Body of pancreas (tissue), 4 donors: ENCODE data around the gene PVR. TPM values are rescaled to one million over a fixed set of nuclear protein-coding genes. Genes with fewer than 3 reads are reported as not detected.

Experiments used
- ATAC-seq: fragments of 150-250 bp; one replicate; pipeline ENCODE4 v1.9.1; 2016
- DNase-seq, 4 donors: peaks; one replicate each; pipeline ENCODE4 v3.0.0-alpha.2; 2019
- H3K27ac ChIP-seq, 4 donors: fragments of 200-600 bp; sonication (generic); 1 replicate in 3 of 4; 2 replicates in 1 of 4; pipeline versions ENCODE4 v1.5.1 to v1.6.1; 2016 to 2019; ENCODE audit warnings: mild to moderate bottlenecking in 1 of 4, mixed read lengths in 1 of 4, moderate library complexity in 1 of 4
- H3K27me3 ChIP-seq, 2 donors: fragments of 200-600 bp; sonication (generic); one replicate each; pipeline ENCODE4 v1.6.0; 2016; ENCODE audit warnings: mild to moderate bottlenecking in 1 of 2
- H3K36me3 ChIP-seq, 2 donors: fragments of 200-600 bp; sonication (generic); replicated peaks in 1 of 2; 2 replicates each; pipeline ENCODE4 v1.5.1; 2016; ENCODE audit warnings: low read depth in 2 of 2; ENCODE audit not compliant: insufficient read depth in 1 of 2
- H3K4me1 ChIP-seq: fragments of 200-600 bp; sonication (generic); one replicate; pipeline ENCODE4 v1.6.0; 2016
- H3K4me3 ChIP-seq, 2 donors: fragments of 200-600 bp; sonication (generic); 1 replicate in 1 of 2; 2 replicates in 1 of 2; pipeline ENCODE4 v1.5.1; 2016 to 2019
- H3K9me3 ChIP-seq, 3 donors: fragments of 200-600 bp; sonication (generic); 1 replicate in 2 of 3; 2 replicates in 1 of 3; pipeline ENCODE4 v1.5.1; 2016
- CTCF ChIP-seq, 7 experiments: fragments of 450-650 bp in 4 of 7; fragments of 200-600 bp in 3 of 7; sonication (generic) in 3 of 7; IDR thresholded peaks; one replicate each; pipeline ENCODE4 v1.5.1; 2016 to 2019; ENCODE audit warnings: antibody characterized with exemption in 7 of 7
- POLR2A ChIP-seq, 3 donors: fragments of 450-650 bp; IDR thresholded peaks; one replicate each; pipeline ENCODE4 v1.6.1; 2016; ENCODE audit warnings: antibody characterized with exemption in 3 of 3, mild to moderate bottlenecking in 2 of 3
- WGBS, 2 donors: methylation state at CpG; one replicate each; pipeline ENCODE4 v1.1.5; 2017; 5-methylcytosine and 5-hydroxymethylcytosine counted together
- intact Hi-C: fragments of 100-400 bp; cut with DNase I; formaldehyde crosslinking; loops from one replicate; pipeline ENCODE4 v1.15.1; 2023
- total RNA-seq, 2 donors: library from RNA; depleted of rRNA; stranded (reverse); fragments of >200 nt; gene quantifications; one replicate each; pipeline ENCODE4 v1.1.0, GENCODE V29; 2016

The PVR gene
- total RNA-seq, 2 donors from 2014 or later, result 36.8 to 55.4 TPM

- intact Hi-C loops, result no loop called here
- Histone ChIP-seq H3K4me3 (no peak overlapping the region), H3K9me3 (no peaks in the 10 kb centered on the region), H3K27ac (peak overlapping the region; percentile 84 to 97 (median 94)), H3K36me3 (no peaks in the 10 kb centered on the region), H3K27me3 (no peaks in the 10 kb centered on the region), H3K4me1 (peaks cover 67% of the 10 kb centered on the region)
- ATAC-seq (peak; percentile 49), DNase-seq (peak; percentile 69 to 88 (median 80))
- WGBS, 2 donors, result 41 to 43% methylated on average over 18 to 22 of the region's 22 CpGs
- TF ChIP-seq CTCF (IDR thresholded peaks at IDR 0.05), result no peak
- TF ChIP-seq POLR2A (IDR thresholded peaks at IDR 0.05), result peak; percentile 50 to 56 (median 52)
Measured at GRCh38 chr19:44696939-44697669, 53.4 kb downstream of the PVR start.

GRCh38 chr19:44697670-44698034 lies 53.9 kb downstream of the PVR start:
- intact Hi-C loops, result no loop called here
- 59 to 64% methylated on average over 3 to 4 of the region's 4 CpGs for WGBS, 2 donors
- DNase-seq, result peak in 2 of 4 donors; percentile 34 to 41

GRCh38 chr19:44698492-44699201 lies 54.9 kb downstream of the PVR start, which contains the start of gene CEACAM16:
TSS of gene CEACAM16 (plus strand) at chr19:44699151. CDS start at chr19:44701457, 2,306 bp downstream.
- 64 to 84% methylated on average over 7 to 13 of the region's 13 CpGs for WGBS, 2 donors
- TF ChIP-seq CTCF (IDR thresholded peaks at IDR 0.05) (no peak), POLR2A (IDR thresholded peaks at IDR 0.05) (no peak)
- intact Hi-C loops, result no loop called here
- H3K4me3 ChIP-seq, result no peak within 1 kb of the TSS
- no peaks in the 10 kb centered on the region for H3K9me3 ChIP-seq
- H3K27me3 ChIP-seq, result no peaks in the 10 kb centered on the region
- peak; percentile 19 for ATAC-seq
- DNase-seq, result peak in 3 of 4 donors; percentile 53 to 65 (median 64)
- peaks cover 52% of the 10 kb centered on the region for H3K4me1 ChIP-seq
- no peaks in the 10 kb centered on the region for H3K36me3 ChIP-seq
- H3K27ac ChIP-seq, result peak within 1 kb of the TSS; percentile 84 to 97 (median 94)

More at GRCh38 chr19:44697670-44698034, 53.9 kb downstream of the PVR start:
- H3K36me3 ChIP-seq, result no peaks in the 10 kb centered on the region
- H3K4me3 ChIP-seq, result no peak overlapping the region
- H3K27me3 ChIP-seq, result no peaks in the 10 kb centered on the region
- H3K9me3 ChIP-seq, result no peaks in the 10 kb centered on the region
- TF ChIP-seq POLR2A (IDR thresholded peaks at IDR 0.05), result no peak
- TF ChIP-seq CTCF (IDR thresholded peaks at IDR 0.05), result no peak
- H3K4me1 ChIP-seq, result peaks cover 62% of the 10 kb centered on the region
- peak overlapping the region; percentile 84 to 97 (median 94) for H3K27ac ChIP-seq
- ATAC-seq, result no peak

GRCh38 chr19:44700547-44700946 lies 56.8 kb downstream of the PVR start:
- H3K27ac ChIP-seq, result no peak overlapping the region
- no peak for DNase-seq
- no peaks in the 10 kb centered on the region for H3K9me3 ChIP-seq
- no peak for ATAC-seq
- peaks cover 33% of the 10 kb centered on the region for H3K4me1 ChIP-seq
- H3K4me3 ChIP-seq, result no peak overlapping the region
- no peaks in the 10 kb centered on the region for H3K36me3 ChIP-seq
- intact Hi-C loops, result no loop called here
- no peak for TF ChIP-seq CTCF (IDR thresholded peaks at IDR 0.05)
- no peak for TF ChIP-seq POLR2A (IDR thresholded peaks at IDR 0.05)
- WGBS, 2 donors, result 92 to 96% methylated on average over 5 of the region's 5 CpGs
- H3K27me3 ChIP-seq, result no peaks in the 10 kb centered on the region
